ENCODE results near the gene SPC24.

- TF ChIP-seq CTCF (conservative IDR thresholded peaks at IDR 0.05), result no peak
- no peak for TF ChIP-seq EZH2 (IDR thresholded peaks at IDR 0.05; ENCODE audit: low read depth)
Measured at GRCh38 chr19:11101057-11101456, 54.5 kb downstream of the SPC24 start.

Data from PC-9 (cell line).